HG02571 (cell line): ENCODE data around the gene MOK.

Experiments
- ATAC-seq: cut with Tn5 transposase; IDR thresholded peaks from one replicate; pipeline ENCODE4 v1.9.1; 2021; ENCODE audit warnings: mild to moderate bottlenecking, moderate library complexity; ENCODE audit not compliant: unreplicated experiment

The MOK gene

GRCh38 chr14:102285106-102285505, 19.9 kb downstream of the MOK start:
- no peak for ATAC-seq

DNA sequence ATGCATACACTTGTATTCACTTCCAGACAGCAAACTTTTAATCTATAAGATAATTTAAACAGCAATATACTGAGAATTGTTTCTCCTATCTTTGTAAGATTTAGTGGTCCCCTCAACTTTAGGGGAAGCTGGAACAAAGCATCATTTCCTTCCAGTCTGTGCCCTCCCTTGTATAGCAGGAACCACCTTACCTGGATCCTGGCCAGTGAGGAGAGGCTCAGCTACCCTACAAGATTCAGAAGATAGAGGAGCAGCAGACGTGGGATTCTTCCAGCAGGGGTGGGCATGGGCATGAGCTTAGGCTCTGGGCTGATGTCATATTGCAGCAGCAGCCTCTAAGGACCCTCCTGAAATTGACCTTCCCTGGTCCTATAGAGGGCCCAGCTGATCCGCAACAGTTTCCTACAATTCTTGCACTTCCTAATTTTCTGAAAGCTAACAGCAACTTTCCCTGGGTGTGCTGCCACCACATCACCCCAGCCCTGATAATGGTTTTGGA, 21.3 kb downstream of the MOK start:
- no peak for ATAC-seq

- no peak for ATAC-seq
Observed at GRCh38 chr14:102282751-102283465, 22.1 kb downstream of the MOK start.

- ATAC-seq = no peak
Observed at GRCh38 chr14:102280376-102280962, 24.5 kb downstream of the MOK start.

GRCh38 chr14:102279688-102280348, 25.1 kb downstream of the MOK start:
- ATAC-seq = no peak

GRCh38 chr14:102279282-102279681, 25.7 kb downstream of the MOK start:
- no peak for ATAC-seq

DNA sequence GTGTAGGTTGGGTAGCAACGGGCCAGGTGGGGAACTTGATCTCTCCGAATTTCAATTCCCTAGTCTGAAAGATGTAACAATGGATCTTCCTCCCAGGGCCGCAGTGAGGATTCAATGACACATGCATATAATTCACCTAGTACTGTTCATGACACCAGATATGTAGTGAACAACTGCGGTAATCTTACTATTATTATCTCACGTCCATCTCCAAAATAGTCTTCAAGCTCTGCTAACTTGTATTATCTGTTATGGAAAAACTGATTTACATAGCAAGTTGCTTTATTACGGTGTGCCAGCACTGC, 26.4 kb downstream of the MOK start:
- no peak for ATAC-seq

GRCh38 chr14:102277874-102278630, 26.9 kb downstream of the MOK start:
- no peak for ATAC-seq

DNA sequence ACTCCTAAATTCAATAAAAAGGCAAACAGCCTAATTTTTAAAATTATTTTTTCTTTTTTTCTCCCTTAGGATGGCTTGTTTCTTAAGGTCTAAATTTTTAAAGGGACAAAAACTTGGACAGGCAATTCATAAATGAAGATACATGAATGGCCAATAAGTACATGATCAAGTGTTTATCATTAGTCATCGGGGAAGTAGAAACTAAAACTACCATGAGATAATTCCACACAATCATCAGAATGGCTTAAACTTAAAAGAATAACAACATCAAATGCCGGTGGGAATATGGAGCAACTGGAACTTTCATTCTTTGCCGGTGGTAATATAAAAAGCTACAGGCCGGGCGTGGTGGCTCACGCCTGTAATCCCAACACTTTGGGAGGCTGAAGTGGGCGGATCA, 29.1 kb downstream of the MOK start:
- no peak for ATAC-seq

GRCh38 chr14:102272392-102272791, 32.6 kb downstream of the MOK start:
- no peak for ATAC-seq

- ATAC-seq = no peak
Observed at GRCh38 chr14:102264775-102265174, 40.2 kb downstream of the MOK start.

- ATAC-seq = no peak
Observed at GRCh38 chr14:102264355-102264754, 40.6 kb downstream of the MOK start.

- ATAC-seq = no peak
Observed at GRCh38 chr14:102262929-102263462, 42.0 kb downstream of the MOK start.

DNA sequence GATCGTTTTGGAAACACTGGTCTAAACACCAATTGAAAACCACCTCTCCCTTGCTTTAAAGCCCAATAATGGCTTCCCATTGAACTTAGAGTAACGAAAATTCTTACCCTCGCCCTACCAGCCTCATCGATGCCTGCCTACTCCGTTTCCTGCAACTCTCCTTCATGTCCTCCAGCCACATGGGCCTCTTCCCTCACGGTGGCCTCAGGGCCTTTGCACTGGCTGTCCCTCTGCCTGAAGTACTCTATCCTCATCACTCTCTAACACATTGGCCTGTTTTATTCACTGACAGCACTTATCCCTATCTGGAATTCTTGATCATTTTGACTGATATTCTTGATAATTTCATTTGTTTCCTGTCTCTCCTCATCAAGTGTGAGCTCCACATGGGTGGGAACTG, 46.8 kb downstream of the MOK start:
- no peak for ATAC-seq

DNA sequence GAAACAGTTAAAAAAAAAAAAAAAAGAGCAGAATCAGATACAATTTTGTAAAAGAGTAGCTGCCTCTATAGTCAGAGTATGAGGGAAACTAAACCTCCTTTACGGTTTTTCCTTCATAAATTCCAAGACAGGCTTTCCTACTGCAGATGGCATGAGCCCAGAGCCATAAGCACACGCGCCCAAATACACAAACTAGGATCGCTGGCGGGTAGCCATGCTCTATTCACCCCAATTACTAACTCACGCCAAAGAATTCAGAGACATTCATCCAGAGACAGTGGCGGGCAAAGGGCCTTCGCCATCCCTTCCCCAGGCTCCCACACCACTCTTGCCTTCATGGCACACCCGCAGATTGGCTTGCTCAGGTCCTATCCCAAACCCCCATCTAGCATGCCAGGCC, 48.2 kb downstream of the MOK start:
- no peak for ATAC-seq

DNA sequence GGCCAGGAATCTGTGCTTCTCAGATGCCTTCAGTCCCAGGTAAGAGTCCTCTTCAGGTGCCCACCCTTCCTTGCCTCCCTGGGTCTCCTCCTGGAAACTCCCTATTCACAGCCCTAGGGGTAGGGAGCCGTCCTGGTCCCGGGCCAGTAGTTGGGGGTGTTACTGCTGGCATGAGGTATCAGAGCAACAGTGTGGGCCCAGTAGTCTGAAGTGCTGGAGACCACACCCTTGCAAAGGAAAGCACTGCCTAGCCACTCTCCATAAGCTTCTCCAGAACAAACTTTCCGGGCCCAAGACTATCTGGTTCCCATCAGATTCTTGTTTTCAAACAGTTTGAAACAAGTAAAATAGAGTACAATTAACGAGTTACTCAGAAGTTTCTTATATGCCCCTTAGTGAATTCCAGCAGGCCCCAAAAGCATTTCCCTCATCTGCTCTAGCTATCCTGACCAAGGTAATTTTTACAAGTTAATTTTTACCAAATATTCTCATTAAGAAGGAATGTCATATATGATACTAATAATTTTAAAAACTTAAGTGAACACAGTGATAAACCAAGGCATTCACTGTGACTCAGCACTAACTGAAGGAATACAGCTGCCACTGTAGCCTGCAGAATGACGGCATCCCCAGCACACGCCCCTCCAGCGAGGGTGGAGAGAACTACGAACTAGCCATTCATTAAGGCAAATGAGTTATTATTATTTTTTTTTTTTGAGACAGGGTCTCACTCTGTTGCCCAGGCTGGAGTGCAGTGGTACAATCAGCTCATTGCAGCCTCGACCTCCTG, 49.4 kb downstream of the MOK start:
- ATAC-seq = no peak

GRCh38 chr14:102252834-102253801, 51.8 kb downstream of the MOK start:
- no peak for ATAC-seq

GRCh38 chr14:102251161-102251560, 53.8 kb downstream of the MOK start:
- ATAC-seq = no peak

GRCh38 chr14:102250636-102251035, 54.3 kb downstream of the MOK start:
- no peak for ATAC-seq
